ENCODE data around the gene QKI. TPM values are rescaled to one million over a fixed set of nuclear protein-coding genes. Genes with fewer than 3 reads are reported as not detected.

The QKI gene
- polyA plus RNA-seq, 2 donors, result 5.6 to 15.1 TPM

DNA sequence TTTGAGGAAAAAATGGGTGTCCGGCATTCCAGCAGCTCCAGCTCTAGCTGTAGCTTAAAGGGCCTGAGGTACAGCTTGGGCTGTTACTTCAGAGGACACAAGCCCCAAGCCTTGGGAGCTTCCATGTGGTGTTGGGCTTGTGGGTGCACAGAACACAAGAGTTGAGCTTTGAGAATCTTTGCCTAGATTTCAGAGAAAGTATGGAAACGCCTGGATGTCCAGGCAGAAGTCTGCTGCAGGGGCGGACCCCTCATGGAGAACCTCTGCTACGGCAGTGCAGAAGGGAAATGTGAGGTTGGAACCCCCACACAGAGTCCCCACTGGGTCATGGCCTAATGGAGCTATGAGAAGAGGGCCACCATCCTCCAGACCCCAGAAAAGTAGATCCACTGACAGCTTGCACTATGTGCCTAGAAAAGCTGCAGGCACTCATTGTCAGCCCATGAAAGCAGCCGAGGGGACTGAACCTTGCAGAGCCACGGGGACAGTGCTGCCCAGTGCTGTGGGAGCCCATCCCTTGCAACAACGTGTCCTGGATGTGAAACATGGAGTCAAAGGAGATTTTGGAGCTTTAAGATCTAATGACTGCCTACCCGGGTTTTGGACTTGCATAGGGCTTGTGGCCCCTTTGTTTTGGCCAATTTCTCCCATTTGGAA lies 90.6 kb downstream of the QKI start:
- Histone ChIP-seq H3K9me3 (ENCODE audit: control insufficient read depth in 2 of 2, insufficient read depth in 1 of 2, low read depth in 1 of 2, low read length in 1 of 2) (no peaks in the 10 kb centered on the region), H3K4me3 (ENCODE audit: low read depth in 1 of 2, low read length in 2 of 2) (no peak overlapping the region), H3K27ac (ENCODE audit: low read depth in 2 of 2, low read length in 1 of 2) (no peak overlapping the region), H3K4me1 (ENCODE audit: control insufficient read depth in 2 of 2, insufficient read depth in 2 of 2, low read length in 1 of 2) (no peaks in the 10 kb centered on the region), H3K27me3 (ENCODE audit: control insufficient read depth in 1 of 2, insufficient read depth in 2 of 2, low read length in 2 of 2) (no peaks in the 10 kb centered on the region), H3K36me3 (ENCODE audit: control insufficient read depth in 2 of 2, insufficient read depth in 2 of 2, low read length in 1 of 2) (no peaks in the 10 kb centered on the region)
- WGBS, 2 donors, result 84 to 88% methylated on average over 8 of the region's 8 CpGs

DNA sequence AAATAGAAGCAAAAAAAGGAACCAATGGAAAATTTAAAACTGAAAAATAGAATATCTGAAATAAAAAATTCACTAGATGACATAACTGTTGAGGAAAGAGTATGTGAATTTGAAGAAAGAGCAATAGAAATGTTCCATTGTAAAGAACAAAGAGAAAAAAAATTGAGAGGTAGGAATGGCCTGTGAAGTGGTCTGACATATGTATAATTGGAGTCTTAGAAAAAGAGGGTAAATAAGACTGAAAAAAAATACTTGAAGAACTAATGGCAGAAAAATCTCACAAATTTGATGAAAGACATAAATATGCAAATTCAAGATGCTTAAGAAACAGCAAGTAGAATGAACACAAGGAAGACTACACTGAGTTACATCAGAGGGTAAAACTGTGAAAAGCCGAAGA lies 93.4 kb downstream of the QKI start:
- Histone ChIP-seq H3K36me3 (ENCODE audit: control insufficient read depth in 2 of 2, insufficient read depth in 2 of 2, low read length in 1 of 2) (no peaks in the 10 kb centered on the region), H3K4me1 (ENCODE audit: control insufficient read depth in 2 of 2, insufficient read depth in 2 of 2, low read length in 1 of 2) (no peaks in the 10 kb centered on the region), H3K4me3 (ENCODE audit: low read depth in 1 of 2, low read length in 2 of 2) (no peak overlapping the region), H3K9me3 (ENCODE audit: control insufficient read depth in 2 of 2, insufficient read depth in 1 of 2, low read depth in 1 of 2, low read length in 1 of 2) (no peaks in the 10 kb centered on the region), H3K27me3 (ENCODE audit: control insufficient read depth in 1 of 2, insufficient read depth in 2 of 2, low read length in 2 of 2) (no peaks in the 10 kb centered on the region), H3K27ac (ENCODE audit: low read depth in 2 of 2, low read length in 1 of 2) (no peak overlapping the region)
- WGBS, 2 donors, result 97 to 100% methylated on average over 1 of the region's 1 CpG

DNA sequence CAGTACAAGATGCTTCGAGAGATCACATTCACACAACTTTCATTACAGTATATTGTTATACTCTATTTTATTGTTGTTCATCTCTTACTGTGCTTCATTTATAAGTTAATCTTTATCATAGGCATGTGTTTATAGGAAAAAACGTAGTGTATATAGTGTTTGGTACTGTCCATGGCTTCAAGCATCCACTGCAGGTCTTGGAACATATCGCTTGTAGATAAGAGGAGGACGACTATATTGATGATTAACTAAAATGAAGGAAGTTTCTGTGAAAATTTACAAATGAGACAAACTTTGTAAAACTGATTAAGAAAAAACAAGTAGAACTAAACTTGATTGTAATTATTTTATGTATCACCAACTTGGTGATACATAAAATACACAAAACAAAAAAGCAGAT lies 98.5 kb downstream of the QKI start:
- H3K9me3 ChIP-seq (ENCODE audit: control insufficient read depth in 2 of 2, insufficient read depth in 1 of 2, low read depth in 1 of 2, low read length in 1 of 2), result no peaks in the 10 kb centered on the region
- peaks cover 0 to 3% of the 10 kb centered on the region in 2 donors for H3K4me1 ChIP-seq (ENCODE audit: control insufficient read depth in 2 of 2, insufficient read depth in 2 of 2, low read length in 1 of 2)
- no peak overlapping the region for H3K27ac ChIP-seq (ENCODE audit: low read depth in 2 of 2, low read length in 1 of 2)
- H3K36me3 ChIP-seq (ENCODE audit: control insufficient read depth in 2 of 2, insufficient read depth in 2 of 2, low read length in 1 of 2), result peaks cover 0 to 4% of the 10 kb centered on the region in 2 donors
- no peaks in the 10 kb centered on the region for H3K27me3 ChIP-seq (ENCODE audit: control insufficient read depth in 1 of 2, insufficient read depth in 2 of 2, low read length in 2 of 2)
- H3K4me3 ChIP-seq (ENCODE audit: low read depth in 1 of 2, low read length in 2 of 2), result no peak overlapping the region
- WGBS, 2 donors, result 74 to 88% methylated on average over 4 of the region's 4 CpGs

DNA sequence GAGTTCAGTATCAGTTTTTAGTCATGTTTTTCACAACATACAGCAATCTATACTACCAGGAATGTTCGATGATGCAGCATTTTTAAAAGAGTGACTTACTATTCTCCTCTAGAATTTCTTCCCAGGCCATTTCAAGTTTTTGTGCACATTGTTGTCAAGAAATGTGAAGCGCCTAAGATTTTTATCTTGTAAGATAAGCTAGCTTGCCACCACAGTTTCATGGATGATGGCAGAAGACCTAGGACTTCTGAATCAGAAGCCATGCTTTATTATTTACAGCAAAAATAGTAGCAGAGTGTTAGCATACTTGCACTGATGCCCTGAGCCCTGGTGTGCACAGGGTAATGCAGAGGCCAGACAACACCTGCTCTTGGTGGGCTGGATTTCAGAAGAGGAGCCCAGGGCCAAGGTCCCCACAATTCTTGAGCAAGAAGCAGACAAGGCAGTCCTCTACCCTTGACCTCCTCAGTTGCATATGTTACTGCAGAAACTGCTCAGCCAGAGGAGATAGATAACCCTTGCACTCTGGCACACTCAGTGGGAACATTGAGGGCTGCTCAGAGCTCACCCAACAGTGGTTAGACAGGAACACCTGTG lies 99.2 kb downstream of the QKI start:
- H3K36me3 ChIP-seq (ENCODE audit: control insufficient read depth in 2 of 2, insufficient read depth in 2 of 2, low read length in 1 of 2), result peaks cover 0 to 4% of the 10 kb centered on the region in 2 donors
- H3K27me3 ChIP-seq (ENCODE audit: control insufficient read depth in 1 of 2, insufficient read depth in 2 of 2, low read length in 2 of 2), result no peaks in the 10 kb centered on the region
- peaks cover 0 to 3% of the 10 kb centered on the region in 2 donors for H3K4me1 ChIP-seq (ENCODE audit: control insufficient read depth in 2 of 2, insufficient read depth in 2 of 2, low read length in 1 of 2)
- H3K27ac ChIP-seq (ENCODE audit: low read depth in 2 of 2, low read length in 1 of 2), result no peak overlapping the region
- H3K9me3 ChIP-seq (ENCODE audit: control insufficient read depth in 2 of 2, insufficient read depth in 1 of 2, low read depth in 1 of 2, low read length in 1 of 2), result no peaks in the 10 kb centered on the region
- WGBS, 2 donors, result 84 to 92% methylated on average over 2 of the region's 2 CpGs
- no peak overlapping the region for H3K4me3 ChIP-seq (ENCODE audit: low read depth in 1 of 2, low read length in 2 of 2)

DNA sequence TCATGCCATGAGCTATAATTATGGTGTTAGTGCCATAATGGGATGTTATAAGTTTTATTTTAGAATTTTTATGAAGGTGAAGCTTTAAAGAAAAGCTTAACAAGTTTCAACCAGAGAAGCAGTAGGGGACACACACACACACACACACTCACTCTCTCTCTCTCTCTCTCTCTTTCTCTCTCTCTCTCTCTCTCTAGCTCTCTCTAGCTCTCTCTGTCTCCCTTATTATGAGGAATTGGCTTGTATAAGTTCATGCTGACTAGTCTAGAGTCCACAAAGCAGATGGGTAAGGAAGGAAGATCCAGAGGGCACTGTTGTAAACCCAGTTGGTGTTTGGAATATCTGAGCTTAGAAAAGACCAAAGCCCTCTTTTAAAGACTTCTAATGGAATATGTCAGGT lies 102.4 kb downstream of the QKI start:
- H3K9me3 ChIP-seq (ENCODE audit: control insufficient read depth in 2 of 2, insufficient read depth in 1 of 2, low read depth in 1 of 2, low read length in 1 of 2), result no peaks in the 10 kb centered on the region
- peaks cover 0 to 4% of the 10 kb centered on the region in 2 donors for H3K36me3 ChIP-seq (ENCODE audit: control insufficient read depth in 2 of 2, insufficient read depth in 2 of 2, low read length in 1 of 2)
- peaks cover 0 to 3% of the 10 kb centered on the region in 2 donors for H3K4me1 ChIP-seq (ENCODE audit: control insufficient read depth in 2 of 2, insufficient read depth in 2 of 2, low read length in 1 of 2)
- no peak overlapping the region for H3K4me3 ChIP-seq (ENCODE audit: low read depth in 1 of 2, low read length in 2 of 2)
- H3K27me3 ChIP-seq (ENCODE audit: control insufficient read depth in 1 of 2, insufficient read depth in 2 of 2, low read length in 2 of 2), result no peaks in the 10 kb centered on the region
- H3K27ac ChIP-seq (ENCODE audit: low read depth in 2 of 2, low read length in 1 of 2), result no peak overlapping the region

DNA sequence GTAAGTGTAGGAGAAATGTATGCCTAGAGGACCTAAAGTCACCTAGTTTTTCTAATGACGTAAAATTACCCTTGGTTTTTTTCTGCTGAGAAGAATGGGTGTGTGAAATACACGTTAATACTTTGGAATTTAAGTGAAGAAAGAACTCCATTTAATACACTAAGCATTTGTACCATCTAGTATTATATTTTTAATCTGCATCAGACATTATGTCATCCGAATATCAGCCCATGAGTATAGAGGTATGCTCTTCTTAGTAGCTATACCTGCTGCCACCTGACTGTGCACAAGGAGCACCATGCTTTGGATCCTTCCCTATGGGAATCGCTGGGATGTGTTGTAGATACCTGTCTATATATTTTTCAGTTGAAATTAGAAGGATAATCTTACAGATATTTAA lies 106.4 kb downstream of the QKI start:
- H3K9me3 ChIP-seq (ENCODE audit: control insufficient read depth in 2 of 2, insufficient read depth in 1 of 2, low read depth in 1 of 2, low read length in 1 of 2), result no peaks in the 10 kb centered on the region
- H3K4me1 ChIP-seq (ENCODE audit: control insufficient read depth in 2 of 2, insufficient read depth in 2 of 2, low read length in 1 of 2), result no peaks in the 10 kb centered on the region
- H3K27ac ChIP-seq (ENCODE audit: low read depth in 2 of 2, low read length in 1 of 2), result no peak overlapping the region
- H3K27me3 ChIP-seq (ENCODE audit: control insufficient read depth in 1 of 2, insufficient read depth in 2 of 2, low read length in 2 of 2), result no peaks in the 10 kb centered on the region
- no peak overlapping the region for H3K4me3 ChIP-seq (ENCODE audit: low read depth in 1 of 2, low read length in 2 of 2)
- no peaks in the 10 kb centered on the region for H3K36me3 ChIP-seq (ENCODE audit: control insufficient read depth in 2 of 2, insufficient read depth in 2 of 2, low read length in 1 of 2)
- WGBS, 2 donors, result 91 to 92% methylated on average over 4 of the region's 4 CpGs

DNA sequence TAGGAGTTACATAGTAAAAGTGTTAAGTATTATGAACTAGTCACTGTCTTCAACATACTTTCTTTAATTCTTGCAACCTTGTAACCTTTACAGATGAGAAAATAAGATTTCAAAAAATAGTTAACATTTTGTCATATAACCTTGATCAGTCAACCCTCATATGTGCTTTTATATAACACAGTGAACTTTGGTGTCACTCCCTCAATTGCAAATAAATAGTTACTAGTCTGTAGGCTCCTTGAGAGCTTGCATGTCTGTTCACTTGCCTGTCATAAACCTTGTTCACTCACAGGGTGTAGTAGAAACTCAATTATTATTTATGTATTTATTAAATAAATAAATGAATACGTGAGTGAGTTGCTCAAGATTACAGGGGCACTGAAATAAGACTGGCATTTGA lies 107.5 kb downstream of the QKI start:
- no peaks in the 10 kb centered on the region for H3K4me1 ChIP-seq (ENCODE audit: control insufficient read depth in 2 of 2, insufficient read depth in 2 of 2, low read length in 1 of 2)
- 69 to 85% methylated on average over 1 of the region's 1 CpG for WGBS, 2 donors
- H3K4me3 ChIP-seq (ENCODE audit: low read depth in 1 of 2, low read length in 2 of 2), result no peak overlapping the region
- H3K27ac ChIP-seq (ENCODE audit: low read depth in 2 of 2, low read length in 1 of 2), result no peak overlapping the region
- no peaks in the 10 kb centered on the region for H3K9me3 ChIP-seq (ENCODE audit: control insufficient read depth in 2 of 2, insufficient read depth in 1 of 2, low read depth in 1 of 2, low read length in 1 of 2)
- H3K36me3 ChIP-seq (ENCODE audit: control insufficient read depth in 2 of 2, insufficient read depth in 2 of 2, low read length in 1 of 2), result no peaks in the 10 kb centered on the region
- H3K27me3 ChIP-seq (ENCODE audit: control insufficient read depth in 1 of 2, insufficient read depth in 2 of 2, low read length in 2 of 2), result no peaks in the 10 kb centered on the region

DNA sequence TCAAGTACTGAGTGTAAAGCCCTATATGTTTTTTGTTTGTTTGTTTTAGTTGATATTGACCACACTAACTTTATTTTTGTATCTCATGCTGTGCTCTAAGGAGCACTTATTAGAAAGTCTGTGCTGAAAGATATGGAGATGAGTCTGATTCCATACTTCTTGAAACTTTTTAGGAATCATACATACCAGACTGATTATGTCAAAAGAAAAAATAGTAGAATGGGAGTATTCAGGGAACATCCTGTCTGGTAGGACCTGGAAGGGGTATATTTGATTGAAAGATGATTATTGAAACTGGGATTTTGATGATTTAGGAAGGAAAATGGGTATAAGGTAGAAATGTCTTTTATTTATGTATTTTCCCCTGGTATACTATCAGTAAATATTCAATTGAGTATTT lies 111.4 kb downstream of the QKI start:
- no peaks in the 10 kb centered on the region for H3K9me3 ChIP-seq (ENCODE audit: control insufficient read depth in 2 of 2, insufficient read depth in 1 of 2, low read depth in 1 of 2, low read length in 1 of 2)
- no peaks in the 10 kb centered on the region for H3K36me3 ChIP-seq (ENCODE audit: control insufficient read depth in 2 of 2, insufficient read depth in 2 of 2, low read length in 1 of 2)
- H3K4me3 ChIP-seq (ENCODE audit: low read depth in 1 of 2, low read length in 2 of 2), result no peak overlapping the region
- H3K4me1 ChIP-seq (ENCODE audit: control insufficient read depth in 2 of 2, insufficient read depth in 2 of 2, low read length in 1 of 2), result peaks cover 0 to 2% of the 10 kb centered on the region in 2 donors
- H3K27me3 ChIP-seq (ENCODE audit: control insufficient read depth in 1 of 2, insufficient read depth in 2 of 2, low read length in 2 of 2), result no peaks in the 10 kb centered on the region
- no peak overlapping the region for H3K27ac ChIP-seq (ENCODE audit: low read depth in 2 of 2, low read length in 1 of 2)

DNA sequence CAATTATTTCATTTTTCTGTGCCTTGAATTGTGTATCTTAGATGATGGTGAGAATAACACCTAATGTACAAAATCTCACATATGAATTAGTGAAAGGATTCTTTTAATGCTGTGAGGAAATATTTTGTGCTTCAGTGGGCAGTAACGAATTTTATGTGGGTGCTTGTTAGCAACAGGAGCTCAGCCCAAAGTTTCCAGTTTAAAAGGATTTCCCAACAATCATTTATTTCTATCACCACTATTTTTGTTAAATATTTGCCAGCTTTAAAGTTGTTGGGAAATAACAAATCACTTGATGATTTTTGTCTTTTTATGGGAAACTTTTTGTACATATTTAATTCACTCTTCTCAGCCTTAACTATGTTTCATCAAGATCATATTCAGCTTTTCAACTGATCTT lies 111.8 kb downstream of the QKI start:
- Histone ChIP-seq H3K4me1 (ENCODE audit: control insufficient read depth in 2 of 2, insufficient read depth in 2 of 2, low read length in 1 of 2) (peaks cover 0 to 2% of the 10 kb centered on the region in 2 donors), H3K9me3 (ENCODE audit: control insufficient read depth in 2 of 2, insufficient read depth in 1 of 2, low read depth in 1 of 2, low read length in 1 of 2) (no peaks in the 10 kb centered on the region)

DNA sequence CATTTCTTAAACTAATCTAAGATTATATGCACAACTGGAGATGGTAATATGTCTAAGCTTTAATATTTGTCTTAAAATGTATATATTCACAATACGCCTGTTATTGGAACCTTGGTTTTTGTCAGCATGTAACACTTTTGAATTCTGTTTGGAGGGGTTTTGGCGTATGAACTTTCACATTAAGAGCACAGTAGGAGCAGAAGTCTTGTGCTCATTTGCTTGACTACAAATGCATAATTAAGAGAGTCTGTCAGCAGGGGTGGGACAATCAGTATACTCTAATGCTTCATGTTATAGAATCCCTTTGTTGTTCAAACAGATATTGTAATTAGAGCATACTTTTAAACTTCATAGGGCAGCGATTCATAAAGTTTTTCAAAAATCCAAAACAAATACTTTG lies 112.8 kb downstream of the QKI start:
- no peak overlapping the region for H3K4me3 ChIP-seq (ENCODE audit: low read depth in 1 of 2, low read length in 2 of 2)
- no peaks in the 10 kb centered on the region for H3K27me3 ChIP-seq (ENCODE audit: control insufficient read depth in 1 of 2, insufficient read depth in 2 of 2, low read length in 2 of 2)
- H3K36me3 ChIP-seq (ENCODE audit: control insufficient read depth in 2 of 2, insufficient read depth in 2 of 2, low read length in 1 of 2), result no peaks in the 10 kb centered on the region
- no peaks in the 10 kb centered on the region for H3K9me3 ChIP-seq (ENCODE audit: control insufficient read depth in 2 of 2, insufficient read depth in 1 of 2, low read depth in 1 of 2, low read length in 1 of 2)
- peaks cover 0 to 2% of the 10 kb centered on the region in 2 donors for H3K4me1 ChIP-seq (ENCODE audit: control insufficient read depth in 2 of 2, insufficient read depth in 2 of 2, low read length in 1 of 2)
- H3K27ac ChIP-seq (ENCODE audit: low read depth in 2 of 2, low read length in 1 of 2), result no peak overlapping the region
- 97% methylated on average over 3 of the region's 3 CpGs for WGBS, 2 donors

More for the DNA sequence above, 111.8 kb downstream of the QKI start:
- H3K27me3 ChIP-seq (ENCODE audit: control insufficient read depth in 1 of 2, insufficient read depth in 2 of 2, low read length in 2 of 2), result no peaks in the 10 kb centered on the region
- no peak overlapping the region for H3K27ac ChIP-seq (ENCODE audit: low read depth in 2 of 2, low read length in 1 of 2)
- H3K4me3 ChIP-seq (ENCODE audit: low read depth in 1 of 2, low read length in 2 of 2), result no peak overlapping the region
- H3K36me3 ChIP-seq (ENCODE audit: control insufficient read depth in 2 of 2, insufficient read depth in 2 of 2, low read length in 1 of 2), result no peaks in the 10 kb centered on the region
- 47 to 62% methylated on average over 1 of the region's 1 CpG for WGBS, 2 donors

All from esophagus (tissue), 2 donors.